K562 (cell line): ENCODE data around the gene RSPH6A. TPM values are rescaled to one million over a fixed set of nuclear protein-coding genes. Genes with fewer than 3 reads are reported as not detected.
A peak's percentile ranks its signal among the peaks of the same experiment; 100 is the strongest.

Experiments used
- ATAC-seq: fragments of 200-7000 bp; cut with Tn5 transposase; 3 replicates; pipeline ENCODE4 v1.9.1; 2020; ENCODE audit warnings: moderate library complexity
- BruUV-seq: library from RNA; stranded (reverse); fragments of 400-500 nt; replicated peaks from 2 replicates; lab custom pipeline; 2021; lab: Mats Ljungman, UMichigan
- CTCF ChIA-PET: fragments of 300-600 bp; formaldehyde crosslinking; extraction: SDS; loops from one replicate; lab custom pipeline; 2021; ENCODE audit warnings: low intra/inter-chr PET ratio; lab: Yijun Ruan, JAX
- POLR2A ChIA-PET: fragments of 300-600, 350-650 bp; sonication (Branson Sonifier 250); formaldehyde crosslinking; extraction: SDS; loops from one replicate; lab custom pipeline; 2021; ENCODE audit warnings: antibody characterized with exemption, inconsistent platforms; lab: Yijun Ruan, JAX
- DNase-seq, 4 experiments: peaks; one replicate each; pipeline versions ENCODE4 v3.0.0 to v3.0.0-alpha.2; 2011 to 2018; ENCODE audit warnings: low spot score in 3 of 4, mixed read lengths in 3 of 4; ENCODE audit errors: extremely low read depth in 1 of 4
- FAIRE-seq: peaks from 2 replicates; lab custom pipeline; 2011; peaks lifted over from hg19 to GRCh38; lab: Jason Lieb, UNC
- H2AFZ ChIP-seq: 2 replicates; pipeline ENCODE4 v1.6.0; 2011; ENCODE audit warnings: low read depth, low read length, control low read depth, inconsistent platforms
- H3K27ac ChIP-seq: fragments of 200-600 bp; 3 replicates; pipeline ENCODE4 v1.8.0; 2011; ENCODE audit warnings: low read depth, mild to moderate bottlenecking, control low read depth, inconsistent platforms, low read length, moderate library complexity, mixed read lengths; ENCODE audit errors: extremely low read depth
- H3K27me3 ChIP-seq, 2 experiments: fragments of 300-600 bp in 1 of 2; 2 replicates in 1 of 2; 3 replicates in 1 of 2; pipeline versions ENCODE4 v1.6.0 to v1.8.0; 2011; ENCODE audit warnings: inconsistent platforms in 2 of 2, low read length in 2 of 2, mild to moderate bottlenecking in 1 of 2, mixed read lengths in 1 of 2, moderate library complexity in 1 of 2; ENCODE audit not compliant: control insufficient read depth in 2 of 2, insufficient read depth in 2 of 2
- H3K36me3 ChIP-seq: fragments of 300-600 bp; 3 replicates; pipeline ENCODE4 v1.8.0; 2011; ENCODE audit warnings: mild to moderate bottlenecking, low read length, inconsistent platforms; ENCODE audit not compliant: control insufficient read depth, insufficient read depth
- H3K4me1 ChIP-seq, 2 experiments: fragments of 200-600 bp in 1 of 2; replicated peaks in 1 of 2; 2 replicates in 1 of 2; 3 replicates in 1 of 2; pipeline versions ENCODE4 v1.5.1 to v1.8.0; 2011; ENCODE audit warnings: inconsistent platforms in 2 of 2, low read length in 2 of 2, mild to moderate bottlenecking in 1 of 2, mixed read lengths in 1 of 2, moderate library complexity in 1 of 2; ENCODE audit not compliant: control insufficient read depth in 2 of 2, insufficient read depth in 2 of 2
- H3K4me2 ChIP-seq: 2 replicates; pipeline ENCODE4 v1.6.1; 2011; ENCODE audit warnings: low read length, control low read depth, inconsistent platforms, mixed read lengths; ENCODE audit not compliant: insufficient read depth
- H3K4me3 ChIP-seq: fragments of 200-600 bp; sonication (generic), shearing (Covaris generic); 2 replicates; pipeline ENCODE4 v1.5.1; 2016; ENCODE audit warnings: control low read depth, inconsistent platforms
- H3K79me2 ChIP-seq: fragments of 200-600 bp; 3 replicates; pipeline ENCODE4 v1.8.0; 2011; ENCODE audit warnings: low read length, inconsistent platforms; ENCODE audit not compliant: control insufficient read depth, insufficient read depth
- H3K9ac ChIP-seq, 2 experiments: 2 replicates each; pipeline versions ENCODE4 v1.6.0 to v1.6.1; 2011; ENCODE audit warnings: low read depth in 2 of 2, low read length in 2 of 2, control low read depth in 1 of 2, inconsistent platforms in 1 of 2, mild to moderate bottlenecking in 1 of 2, mixed read lengths in 1 of 2; ENCODE audit not compliant: insufficient read depth in 1 of 2
- H3K9me1 ChIP-seq: one replicate; pipeline ENCODE4 v1.6.0; 2011; ENCODE audit warnings: inconsistent platforms, mild to moderate bottlenecking, low read length, moderate library complexity; ENCODE audit not compliant: control insufficient read depth, insufficient read depth
- H3K9me3 ChIP-seq: replicated peaks from 2 replicates; pipeline ENCODE4 v1.5.1; 2011; ENCODE audit warnings: low read depth, low read length, inconsistent platforms; ENCODE audit not compliant: control insufficient read depth, insufficient read depth
- H4K20me1 ChIP-seq: replicated peaks from 2 replicates; pipeline ENCODE4 v1.6.1; 2011; ENCODE audit warnings: low read length, inconsistent platforms, mixed read lengths; ENCODE audit not compliant: control insufficient read depth, insufficient read depth
- ASH1L ChIP-seq: fragments of 450-650 bp; IDR thresholded peaks from 2 replicates; pipeline ENCODE4 v1.6.1; 2018; ENCODE audit warnings: borderline replicate concordance, mild to moderate bottlenecking, low read depth; ENCODE audit not compliant: partially characterized antibody
- HNRNPL ChIP-seq: fragments of 200-400 bp; formaldehyde crosslinking; IDR thresholded peaks from 2 replicates; pipeline ENCODE4 v1.6.1; 2017; ENCODE audit warnings: low read depth, mild to moderate bottlenecking, low read length
- KAT8 ChIP-seq: fragments of 450-650 bp; IDR thresholded peaks from 2 replicates; pipeline ENCODE4 v1.6.1; 2016; ENCODE audit warnings: low read depth, mild to moderate bottlenecking
- NFIC ChIP-seq: fragments of 450-650 bp; IDR thresholded peaks from 2 replicates; pipeline ENCODE4 v1.6.1; 2017; ENCODE audit warnings: mild to moderate bottlenecking, inconsistent platforms
- POLR2G ChIP-seq: fragments of 200-400 bp; formaldehyde crosslinking; IDR thresholded peaks from 2 replicates; pipeline ENCODE4 v1.6.1; 2017; ENCODE audit warnings: low read depth, mild to moderate bottlenecking, antibody characterized with exemption, low read length, moderate library complexity
- SMARCB1 ChIP-seq: IDR thresholded peaks from 2 replicates; pipeline ENCODE4 v1.6.1; 2011; ENCODE audit warnings: improper control_type of control experiment, low read depth; ENCODE audit not compliant: insufficient read length
- ZBTB11 ChIP-seq, 3 experiments: fragments of 200-800 bp in 1 of 3; fragments of 250-450 bp in 1 of 3; fragments of 450-650 bp in 1 of 3; sonication (Bioruptor Pico) in 1 of 3; sonication (Bioruptor generic) in 1 of 3; formaldehyde crosslinking in 1 of 3; IDR thresholded peaks; 2 replicates each; pipeline versions ENCODE4 v1.6.1 to v1.8.0; 2016 to 2022; ENCODE audit warnings: mild to moderate bottlenecking in 2 of 3, missing genetic modification characterization in 2 of 3, missing compliant biosample characterization in 1 of 3, moderate library complexity in 1 of 3
- ZFP91 ChIP-seq: sonication (generic); formaldehyde crosslinking; IDR thresholded peaks from 2 replicates; pipeline ENCODE4 v1.8.0; 2022; ENCODE audit warnings: mild to moderate bottlenecking, missing genetic modification reagents
- ZNF143 ChIP-seq: sonication (generic); formaldehyde crosslinking; IDR thresholded peaks from 2 replicates; pipeline ENCODE4 v1.9.0; 2022; ENCODE audit warnings: mild to moderate bottlenecking, missing genetic modification reagents
- ZNF384 ChIP-seq: IDR thresholded peaks from 2 replicates; pipeline ENCODE4 v1.6.1; 2012; ENCODE audit warnings: low read depth, low read length, improper control_type of control experiment
- WGBS: fragments of 100-300 bp; shearing (Covaris generic); methylation state at CpG from one replicate; pipeline ENCODE4 v1.1.6; 2016; ENCODE audit warnings: low coverage, mixed read lengths; ENCODE audit not compliant: insufficient coverage; ENCODE audit errors: missing lambda C conversion rate; 5-methylcytosine and 5-hydroxymethylcytosine counted together
- in situ Hi-C: fragments of 300-500 bp; cut with MboI; formaldehyde crosslinking; loops from 4 replicates; pipeline ENCODE4 v1.15.0; 2018; ENCODE audit warnings: inconsistent platforms, mixed read lengths
- intact Hi-C: fragments of 100-400 bp; cut with micrococcal nuclease; formaldehyde crosslinking; loops from 2 replicates; pipeline ENCODE4 v1.14.2; 2022
- polyA plus RNA-seq, 8 experiments: library from polyadenylated mRNA; depleted of rRNA in 4 of 8; stranded (reverse) in 5 of 8; unstranded in 3 of 8; fragments of >200 nt; fragmentation: Nextera tagmentation in 2 of 8; fragmentation: Illumina TruSeq in 1 of 8; extraction: Ambion mirVana in 2 of 8; extraction: Trizol in 1 of 8; gene quantifications; 2 replicates each; pipeline versions ENCODE4 v1.2.1 to v1.2.3, GENCODE V29; 2011 to 2014; ENCODE audit warnings: inconsistent platforms in 1 of 8, missing spikeins in 1 of 8
- total RNA-seq, 7 experiments: library from RNA; depleted of rRNA in 6 of 7; stranded (reverse); fragments of >200 nt in 6 of 7; fragmentation: Illumina TruSeq in 2 of 7; extraction: Trizol in 2 of 7; gene quantifications; 2 replicates each; pipeline versions ENCODE4 v1.2.1 to v1.2.3, GENCODE V29; 2011 to 2021; ENCODE audit warnings: low replicate concordance in 1 of 7

Gene RSPH6A
- total and polyA plus RNA-seq, 9 of the 15 experiments (the other 6 are each of a cell fraction or from before 2014, with no cell fraction given): 0.03 to 0.15 (median 0.07) TPM; not detected in 5

- ATAC-seq (no peak), FAIRE-seq (no peak), DNase-seq (no peak)
- POLR2A ChIA-PET: interaction anchor here (0.6 to 1.3 kb wide), 3 partner anchors 11 to 68 kb away, joined by 3 to 4 read pairs (median 3); no protein-coding TSS in a partner anchor
- CTCF ChIA-PET: no interaction called here
- Histone ChIP-seq H3K4me3 (no peak overlapping the region), H3K4me2 (no peak overlapping the region), H3K9ac (peak overlapping the region in 1 of 2 experiments; percentile 32; a peak in 2 of 4 replicates), H3K79me2 (no peaks in the 10 kb centered on the region), H3K9me3 (no peaks in the 10 kb centered on the region), H2AFZ (no peak overlapping the region), H3K27me3 (no peaks in the 10 kb centered on the region), H3K27ac (no peak overlapping the region), H4K20me1 (0 out of 2 replicates have a peak, but pooled peaks cover 13% of the 10 kb centered on the region), H3K4me1 (peaks cover 0 to 16% of the 10 kb centered on the region in 2 experiments; a peak in 1 of 5 replicates), H3K36me3 (peaks cover 84% of the 10 kb centered on the region; the same call in 2 of the 3 replicates), H3K9me1 (peaks cover 7% of the 10 kb centered on the region)
- 91% methylated on average over 11 of the region's 12 CpGs for WGBS
- no peak for TF ChIP-seq HNRNPL
- TF ChIP-seq KAT8: no peak
- peak; percentile 56; the same call in 1 of the 2 replicates for TF ChIP-seq POLR2G
- in situ Hi-C loops: no loop called here
- BruUV-seq: no TSS peak
- intact Hi-C loops: no loop called here
Measured at GRCh38 chr19:45823182-45823581, 8.1 kb upstream of the RSPH6A start.

- 85% methylated on average over 4 of the region's 5 CpGs for WGBS
- H3K36me3 ChIP-seq: peaks cover 80% of the 10 kb centered on the region; the same call in 2 of the 3 replicates
- CTCF ChIA-PET: no interaction called here
Measured at GRCh38 chr19:45822716-45823115, 7.6 kb upstream of the RSPH6A start.

More at GRCh38 chr19:45822716-45823115, 7.6 kb upstream of the RSPH6A start:
- no peak overlapping the region for H3K4me2 ChIP-seq
- no peak for TF ChIP-seq SMARCB1
- TF ChIP-seq ZBTB11 (CRISPR knock-in tag; IDR thresholded peaks at IDR 0.05): no peak
- TF ChIP-seq ZNF143 (CRISPR knock-in tag): no peak
- TF ChIP-seq ZNF384: no peak
- no peak for TF ChIP-seq ASH1L
- TF ChIP-seq ZFP91: no peak
- TF ChIP-seq NFIC: no peak
- TF ChIP-seq, all 486 proteins: peak for 0
- H2AFZ ChIP-seq: no peak overlapping the region
- DNase-seq (no peak), FAIRE-seq (no peak), ATAC-seq (no peak)
- BruUV-seq: no TSS peak
- peaks cover 0 to 20% of the 10 kb centered on the region in 2 experiments; a peak in 3 of 5 replicates for H3K4me1 ChIP-seq
- H4K20me1 ChIP-seq: peaks cover 13% of the 10 kb centered on the region; the same call in 1 of the 2 replicates
- no peaks in the 10 kb centered on the region for H3K9me3 ChIP-seq
- no peaks in the 10 kb centered on the region for H3K27me3 ChIP-seq
- H3K27ac ChIP-seq: no peak overlapping the region
- H3K9me1 ChIP-seq: peaks cover 5% of the 10 kb centered on the region
- no peaks in the 10 kb centered on the region for H3K79me2 ChIP-seq
- intact Hi-C loops: no loop called here
- peak overlapping the region in 1 of 2 experiments; percentile 32; a peak in 2 of 4 replicates for H3K9ac ChIP-seq
- H3K4me3 ChIP-seq: no peak overlapping the region
- in situ Hi-C loops: no loop called here
- POLR2A ChIA-PET: interaction anchor here (0.6 to 1.3 kb wide), 4 partner anchors 12 to 39 kb away, joined by 3 to 4 read pairs (median 4); no protein-coding TSS in a partner anchor
